GM12801 (cell line): ENCODE measurements around the gene TMEM240.

Experiments
- TF ChIP-seq, protein P1 (sequence below): IDR thresholded peaks from one replicate; pipeline ENCODE4 v1.5.1; 2011; ENCODE audit warnings: control low read depth; ENCODE audit not compliant: insufficient read length; ENCODE audit errors: extremely low read depth

The TMEM240 gene

GRCh38 chr1:1554550-1554925, 14.1 kb upstream of the TMEM240 start:
- TF ChIP-seq, protein P1, sequence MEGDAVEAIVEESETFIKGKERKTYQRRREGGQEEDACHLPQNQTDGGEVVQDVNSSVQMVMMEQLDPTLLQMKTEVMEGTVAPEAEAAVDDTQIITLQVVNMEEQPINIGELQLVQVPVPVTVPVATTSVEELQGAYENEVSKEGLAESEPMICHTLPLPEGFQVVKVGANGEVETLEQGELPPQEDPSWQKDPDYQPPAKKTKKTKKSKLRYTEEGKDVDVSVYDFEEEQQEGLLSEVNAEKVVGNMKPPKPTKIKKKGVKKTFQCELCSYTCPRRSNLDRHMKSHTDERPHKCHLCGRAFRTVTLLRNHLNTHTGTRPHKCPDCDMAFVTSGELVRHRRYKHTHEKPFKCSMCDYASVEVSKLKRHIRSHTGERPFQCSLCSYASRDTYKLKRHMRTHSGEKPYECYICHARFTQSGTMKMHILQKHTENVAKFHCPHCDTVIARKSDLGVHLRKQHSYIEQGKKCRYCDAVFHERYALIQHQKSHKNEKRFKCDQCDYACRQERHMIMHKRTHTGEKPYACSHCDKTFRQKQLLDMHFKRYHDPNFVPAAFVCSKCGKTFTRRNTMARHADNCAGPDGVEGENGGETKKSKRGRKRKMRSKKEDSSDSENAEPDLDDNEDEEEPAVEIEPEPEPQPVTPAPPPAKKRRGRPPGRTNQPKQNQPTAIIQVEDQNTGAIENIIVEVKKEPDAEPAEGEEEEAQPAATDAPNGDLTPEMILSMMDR = no peak

DNA sequence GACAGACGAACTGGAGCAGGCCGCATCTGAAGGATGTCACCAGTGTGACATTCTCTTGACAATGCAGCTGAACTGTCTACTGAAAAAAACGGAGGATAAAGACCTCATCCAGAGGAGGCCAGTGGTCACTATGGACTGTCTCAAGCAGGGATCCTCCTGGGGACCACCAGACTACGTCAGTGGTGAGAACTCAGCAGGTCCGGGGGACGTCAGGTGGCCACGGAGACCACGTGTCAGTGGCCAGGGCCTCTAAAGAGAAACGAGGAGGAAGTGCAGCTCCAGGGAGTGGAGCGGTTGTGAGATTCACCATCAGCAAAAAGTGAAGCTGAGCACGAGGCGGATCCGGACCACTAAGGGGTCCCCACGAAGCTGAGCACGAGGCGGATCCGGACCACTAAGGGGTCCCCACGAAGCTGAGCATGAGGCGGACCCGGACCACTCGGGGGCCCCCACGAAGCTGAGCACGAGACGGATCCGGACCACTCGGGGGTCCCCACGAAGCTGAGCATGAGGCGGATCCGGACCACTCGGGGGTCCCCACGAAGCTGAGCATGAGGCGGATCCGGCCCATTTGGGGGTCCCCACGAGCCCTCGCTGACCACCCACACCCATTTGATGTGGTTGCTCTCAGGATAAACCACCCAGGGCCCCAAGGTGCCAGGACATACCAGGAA, 13.5 kb upstream of the TMEM240 start:
- TF ChIP-seq, protein P1 = no peak

DNA sequence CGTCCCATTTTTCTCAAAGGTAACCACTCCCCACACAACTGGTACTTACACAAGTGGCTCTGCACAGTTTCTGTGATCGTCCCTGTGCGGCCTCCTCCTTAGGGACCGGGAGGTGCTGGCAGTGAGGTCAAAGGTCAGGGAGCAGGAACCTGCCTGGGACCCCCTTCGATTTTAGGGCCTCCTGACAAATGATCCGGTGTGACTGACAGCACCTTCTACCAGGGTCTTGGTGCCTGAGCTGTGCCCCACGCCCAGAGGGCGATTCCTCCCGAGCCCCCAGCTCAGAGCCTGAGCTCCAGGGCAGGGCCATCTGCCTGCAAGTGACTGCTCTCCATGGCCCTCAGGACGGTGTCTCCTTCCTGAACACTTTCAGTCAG, 11.8 kb upstream of the TMEM240 start:
- TF ChIP-seq, protein P1 = no peak

DNA sequence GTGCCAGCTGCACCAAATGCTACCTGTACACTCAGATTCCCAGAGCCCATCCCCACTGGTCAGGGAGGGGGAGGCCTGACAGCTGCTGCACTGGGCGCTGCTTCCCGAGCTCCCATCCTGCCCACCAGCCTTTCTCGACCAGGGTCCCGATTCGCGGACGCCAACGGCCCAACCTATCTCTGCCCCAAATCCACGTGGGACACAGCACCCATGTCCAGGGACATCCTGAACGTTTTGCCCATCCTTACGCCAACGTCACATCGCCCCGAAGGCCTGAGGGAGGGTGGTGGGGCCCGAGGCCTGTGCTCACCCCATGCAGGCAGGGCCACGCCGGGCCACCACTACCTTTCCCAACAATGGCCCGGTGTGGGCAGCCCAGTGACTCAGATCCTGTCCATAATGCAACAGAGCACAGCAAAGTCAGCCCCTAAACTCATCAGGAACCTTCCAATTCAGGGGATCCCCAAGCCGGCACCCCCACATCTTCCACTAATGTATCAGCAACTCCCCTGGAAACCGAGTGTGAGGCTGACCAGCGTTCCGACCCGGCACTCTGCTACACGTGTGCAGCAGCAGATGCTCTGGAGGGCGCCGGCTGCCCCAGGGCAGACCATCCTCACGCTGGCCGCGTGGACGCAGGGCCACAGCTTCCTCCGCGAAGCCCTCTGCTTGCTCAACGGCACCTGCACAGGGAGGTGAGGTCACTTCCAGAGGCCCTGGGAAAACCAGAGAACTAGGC, 11.3 kb upstream of the TMEM240 start:
- TF ChIP-seq, protein P1 = no peak

GRCh38 chr1:1550591-1551432, 10.4 kb upstream of the TMEM240 start:
- TF ChIP-seq, protein P1 = no peak

- TF ChIP-seq, protein P1 = no peak
Observed at GRCh38 chr1:1550087-1550486, 9.7 kb upstream of the TMEM240 start.

DNA sequence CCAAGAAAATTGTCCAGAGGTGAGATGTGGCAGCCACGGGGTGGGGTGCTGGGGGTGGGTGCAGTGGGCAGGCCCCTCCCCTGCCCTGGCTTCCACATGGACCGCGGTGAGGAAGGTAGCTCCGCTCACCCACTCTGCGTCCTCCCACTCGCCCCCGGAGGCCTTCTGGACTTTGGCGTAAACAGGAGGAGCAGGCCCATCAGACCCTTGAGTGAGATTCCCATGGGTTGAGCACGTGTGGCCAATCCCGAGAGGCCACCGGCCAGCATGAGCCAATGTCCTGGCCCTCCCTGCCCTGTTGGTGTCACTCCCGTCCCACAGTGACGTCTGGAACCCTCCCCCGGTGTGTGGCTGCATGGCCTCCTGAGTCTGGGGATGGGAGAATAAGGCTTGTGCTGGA, 8.2 kb upstream of the TMEM240 start:
- TF ChIP-seq, protein P1 = no peak
